ENCODE data around the gene IL13RA1.
"Not testable (repeated sequence)": the region's sequence is repeated elsewhere in the genome, so short reads cannot be mapped to it uniquely, and the experiment has no call there.

Gene IL13RA1

DNA sequence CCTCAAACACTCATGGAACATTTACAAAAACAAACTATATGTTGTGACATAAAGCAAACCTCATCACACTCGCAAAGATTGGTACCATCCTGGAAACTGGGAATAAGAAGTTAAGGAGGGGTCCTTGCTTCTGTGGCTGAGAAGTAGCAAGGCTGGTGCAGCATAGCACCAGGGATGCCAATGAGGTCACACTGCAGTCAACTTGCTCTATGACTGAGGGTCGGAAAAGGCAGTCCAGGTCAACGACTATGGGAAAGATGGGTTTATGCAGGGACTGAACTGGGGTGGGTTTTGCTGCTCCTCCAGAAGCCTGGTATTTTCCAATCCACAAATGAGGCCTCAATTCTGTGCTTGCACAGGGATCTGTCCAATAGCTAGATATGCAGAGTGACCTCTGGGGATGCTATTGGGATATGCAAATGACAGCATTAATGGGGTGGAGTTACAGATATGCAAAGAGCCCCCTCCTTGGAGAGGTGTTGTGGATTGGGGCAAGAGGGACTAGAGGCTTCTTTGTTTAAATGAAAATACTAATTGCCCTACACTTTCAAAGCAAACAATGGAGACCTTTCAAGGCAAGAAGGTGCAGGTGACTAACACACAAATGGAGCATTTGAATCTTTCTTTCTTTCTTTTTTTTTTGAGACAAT is 7.2 kb upstream of the IL13RA1 start:
- Mint-ChIP-seq H3K27ac (no peak overlapping the region), H3K9me3 (no peaks in the 10 kb centered on the region), H3K36me3 (no peaks in the 10 kb centered on the region), H3K27me3 (no peaks in the 10 kb centered on the region), H3K4me1 (no peaks in the 10 kb centered on the region), H3K4me3 (no peak overlapping the region)

DNA sequence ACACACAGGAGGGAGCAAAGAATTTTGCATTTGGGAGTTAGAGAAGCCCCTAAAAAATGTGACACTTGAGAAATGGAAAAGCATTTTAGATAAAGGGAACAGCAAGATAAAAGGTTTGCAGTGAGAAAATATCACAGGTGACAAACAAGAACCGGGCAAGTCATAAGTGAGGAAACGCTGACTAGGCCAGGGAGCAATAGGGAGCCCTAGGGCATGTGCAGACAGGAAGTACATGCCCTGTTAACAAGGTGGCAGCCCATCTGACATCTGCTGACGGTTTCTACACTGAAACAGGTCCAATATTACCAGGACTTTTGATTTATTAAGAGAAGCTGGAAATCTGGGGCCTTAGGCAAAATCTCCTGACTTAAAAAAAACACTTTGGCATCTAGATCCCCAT is 4.0 kb upstream of the IL13RA1 start:
- no peaks in the 10 kb centered on the region for H3K4me1 Mint-ChIP-seq
- H3K27ac Mint-ChIP-seq = peak overlapping the region; percentile 35
- H3K4me3 Mint-ChIP-seq = no peak overlapping the region
- H3K9me3 Mint-ChIP-seq = no peaks in the 10 kb centered on the region
- no peaks in the 10 kb centered on the region for H3K36me3 Mint-ChIP-seq
- peaks cover 5% of the 10 kb centered on the region for H3K27me3 Mint-ChIP-seq

DNA sequence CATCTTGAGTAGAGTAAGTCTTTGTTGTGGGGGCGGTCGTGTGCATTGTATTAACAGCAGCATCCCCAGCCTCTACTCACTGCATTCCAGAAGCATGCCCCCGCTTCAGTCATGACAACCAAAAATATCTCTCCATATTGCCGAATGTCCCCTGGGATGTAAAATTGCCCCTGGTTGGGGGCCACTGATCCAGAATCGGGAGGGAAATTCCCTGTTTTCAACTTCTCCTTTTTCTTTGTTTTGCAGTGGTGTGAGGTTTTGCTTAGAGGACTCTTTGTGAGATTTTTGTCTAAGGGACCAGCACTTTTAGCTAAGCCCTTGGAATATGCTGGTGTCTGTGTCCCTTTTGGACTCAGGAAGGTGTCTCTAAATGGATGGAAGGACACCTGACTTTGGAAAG is 3.0 kb upstream of the IL13RA1 start:
- Mint-ChIP-seq H3K27ac (no peak overlapping the region), H3K4me1 (no peaks in the 10 kb centered on the region), H3K27me3 (peaks cover 8% of the 10 kb centered on the region), H3K36me3 (no peaks in the 10 kb centered on the region), H3K4me3 (no peak overlapping the region), H3K9me3 (no peaks in the 10 kb centered on the region)

DNA sequence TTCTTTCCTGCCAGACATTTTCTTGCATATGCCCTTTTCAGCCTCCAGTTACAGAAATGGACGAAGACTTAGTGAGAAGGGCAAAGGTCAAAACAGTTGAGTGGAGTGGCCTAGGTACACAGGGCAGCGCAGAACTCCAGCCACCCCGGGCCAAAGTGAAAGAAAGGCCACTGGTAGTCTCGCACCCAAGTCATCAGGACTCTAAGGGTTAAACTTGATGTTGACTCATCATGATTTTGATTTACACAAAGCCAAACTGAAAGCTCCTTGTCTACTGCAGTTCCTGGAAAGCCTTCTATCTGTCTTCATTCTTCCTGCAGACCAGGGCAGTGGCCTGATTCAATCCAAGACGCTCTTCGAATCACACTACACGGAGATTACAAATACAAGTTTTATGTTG is 2.6 kb upstream of the IL13RA1 start:
- Mint-ChIP-seq H3K27me3 (peaks cover 8% of the 10 kb centered on the region), H3K36me3 (no peaks in the 10 kb centered on the region), H3K4me3 (no peak overlapping the region), H3K4me1 (no peaks in the 10 kb centered on the region), H3K9me3 (no peaks in the 10 kb centered on the region), H3K27ac (no peak overlapping the region)

DNA sequence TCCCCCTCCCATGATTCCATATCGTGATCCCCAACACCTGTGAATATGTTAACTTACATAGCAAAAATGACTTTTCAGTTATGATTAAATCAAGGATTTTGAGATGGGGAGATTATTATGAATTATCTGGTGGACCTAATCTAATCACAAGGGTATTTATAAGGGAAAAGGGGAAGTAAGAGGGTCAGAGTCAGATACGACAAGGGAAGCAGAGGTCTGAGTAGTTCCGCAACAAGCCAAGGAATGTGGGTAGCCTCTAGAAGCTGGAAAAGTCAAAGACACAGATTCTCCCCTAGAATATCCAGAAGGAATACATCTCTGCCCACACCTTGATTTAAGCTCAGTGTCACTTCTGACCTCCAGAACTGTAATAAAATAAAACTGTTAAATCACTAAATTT is 1.0 kb upstream of the IL13RA1 start:
- no peaks in the 10 kb centered on the region for H3K4me1 Mint-ChIP-seq
- H3K36me3 Mint-ChIP-seq = no peaks in the 10 kb centered on the region
- peak overlapping the region; percentile 35 for H3K4me3 Mint-ChIP-seq
- peaks cover 10% of the 10 kb centered on the region for H3K27me3 Mint-ChIP-seq
- no peaks in the 10 kb centered on the region for H3K9me3 Mint-ChIP-seq
- no peak overlapping the region for H3K27ac Mint-ChIP-seq

DNA sequence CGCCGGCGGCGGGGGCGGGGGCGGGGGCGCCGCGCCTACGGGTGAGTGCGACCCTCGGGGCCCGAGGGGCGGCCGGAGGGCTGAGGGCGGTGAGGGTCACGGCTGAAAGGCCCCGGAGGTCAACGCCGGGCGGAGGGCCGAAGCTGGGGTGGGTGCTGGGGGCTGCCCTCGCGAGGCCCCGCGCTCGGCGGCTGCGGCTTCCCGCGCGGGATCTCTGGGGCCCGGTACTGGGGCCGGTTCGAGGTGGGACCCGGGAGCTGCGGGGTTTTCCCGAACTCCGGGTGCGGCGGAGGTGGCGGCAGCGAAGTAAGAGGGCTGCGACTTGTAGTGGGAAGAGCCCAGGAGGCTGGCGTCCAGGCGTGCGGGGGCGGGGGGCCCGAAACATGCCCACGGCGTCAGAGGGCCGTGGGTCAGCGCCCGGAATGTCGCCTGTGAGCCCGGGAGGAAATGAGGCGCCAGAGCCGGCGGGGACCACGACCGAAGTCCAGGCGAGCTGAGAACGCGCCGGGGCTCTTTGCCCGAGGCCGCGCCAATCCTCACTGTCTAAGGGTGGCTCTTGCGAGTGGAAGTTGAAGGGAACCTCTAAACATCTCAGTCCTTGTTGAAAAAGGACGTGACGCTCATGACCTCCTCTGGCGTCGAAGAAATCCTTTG is 407 bp downstream of the IL13RA1 start:
- Mint-ChIP-seq H3K27me3 (peaks cover 10% of the 10 kb centered on the region), H3K4me1 (no peaks in the 10 kb centered on the region), H3K27ac (no peak overlapping the region), H3K36me3 (no peaks in the 10 kb centered on the region), H3K9me3 (no peaks in the 10 kb centered on the region), H3K4me3 (peak overlapping the region; percentile 71)

DNA sequence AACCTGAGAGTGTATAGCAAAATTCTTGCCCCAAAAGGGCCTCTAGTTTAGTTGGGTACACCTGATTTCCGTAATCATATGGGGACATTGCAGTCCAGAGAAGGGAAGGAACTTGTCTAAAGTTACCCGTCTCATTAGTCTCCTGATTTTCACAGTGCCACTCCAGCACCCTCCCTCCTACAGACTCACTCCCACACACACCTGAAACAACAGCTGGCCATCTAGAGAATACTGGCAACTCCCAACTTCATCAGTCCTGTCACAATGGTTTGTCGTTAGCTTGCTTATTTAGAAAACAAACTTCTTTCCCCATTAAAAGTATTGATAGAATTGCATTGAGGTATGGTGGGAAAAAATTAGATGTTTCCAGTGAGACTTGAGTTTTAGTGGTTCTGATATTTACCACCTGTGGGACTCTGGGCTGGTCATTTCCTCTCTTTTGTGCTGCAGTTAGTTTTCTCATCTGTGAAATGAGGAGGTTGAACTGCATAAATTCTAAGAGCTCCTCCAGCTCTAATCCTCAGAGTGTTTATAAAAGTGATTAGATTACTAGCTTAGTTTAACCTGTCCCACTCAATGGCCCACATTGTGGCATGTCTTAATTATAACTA is 1.7 kb downstream of the IL13RA1 start:
- H3K36me3 Mint-ChIP-seq = no peaks in the 10 kb centered on the region
- H3K9me3 Mint-ChIP-seq = no peaks in the 10 kb centered on the region
- H3K27me3 Mint-ChIP-seq = peaks cover 10% of the 10 kb centered on the region
- no peak overlapping the region for H3K27ac Mint-ChIP-seq
- H3K4me3 Mint-ChIP-seq = no peak overlapping the region
- no peaks in the 10 kb centered on the region for H3K4me1 Mint-ChIP-seq

DNA sequence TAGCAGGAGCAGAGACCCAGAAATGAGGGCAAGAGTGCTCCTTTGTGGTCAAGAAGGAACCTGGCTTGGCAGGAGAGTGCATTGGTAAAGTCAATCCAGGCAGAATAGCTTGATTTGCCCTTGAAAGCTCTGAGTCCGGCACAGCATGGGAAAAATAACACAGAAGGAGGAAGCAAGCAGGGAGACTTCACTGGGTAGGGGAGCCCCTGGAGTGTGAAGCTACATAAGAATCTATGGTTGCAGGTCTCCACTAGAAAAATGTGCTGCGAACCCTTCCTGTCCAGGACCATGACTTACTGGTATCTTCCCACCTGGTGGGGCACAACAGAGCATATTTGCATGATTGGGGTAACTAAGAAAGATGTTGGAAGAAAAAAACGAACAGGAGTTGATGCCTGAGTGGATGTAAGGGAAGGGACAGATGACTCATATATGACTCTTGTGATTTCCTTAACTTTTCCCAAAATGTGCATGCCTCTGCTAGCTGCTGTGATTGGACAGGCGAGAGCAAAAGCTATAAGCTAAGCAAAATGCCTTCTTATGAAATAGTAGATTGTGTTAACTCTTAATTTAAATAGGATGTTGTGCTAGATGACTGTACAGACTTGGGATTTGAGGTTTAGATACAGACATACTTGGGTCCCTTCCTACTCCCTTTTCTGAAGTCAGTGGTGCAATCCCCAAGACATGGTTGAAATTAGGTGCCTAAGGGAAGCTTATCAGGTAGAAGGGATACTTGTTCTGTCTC is 3.3 kb downstream of the IL13RA1 start:
- Mint-ChIP-seq H3K27me3 (peaks cover 10% of the 10 kb centered on the region), H3K36me3 (no peaks in the 10 kb centered on the region), H3K9me3 (no peaks in the 10 kb centered on the region), H3K27ac (no peak overlapping the region), H3K4me1 (no peaks in the 10 kb centered on the region), H3K4me3 (no peak overlapping the region)

DNA sequence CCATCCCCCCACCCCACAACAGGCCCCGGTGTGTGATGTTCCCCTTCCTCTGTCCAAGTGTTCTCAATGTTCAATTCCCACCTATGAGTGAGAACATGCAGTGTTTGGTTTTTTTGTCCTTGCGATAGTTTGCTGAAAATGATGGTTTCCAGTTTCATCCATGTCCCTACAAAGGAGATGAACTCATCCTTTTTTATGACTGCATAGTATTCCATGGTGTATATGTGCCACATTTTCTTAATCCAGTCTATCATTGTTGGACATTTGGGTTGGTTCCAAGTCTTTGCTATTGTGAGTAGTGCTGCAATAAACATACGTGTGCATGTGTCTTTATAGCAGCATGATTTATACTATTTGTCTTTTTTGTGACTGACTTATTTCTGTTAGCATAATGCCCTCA is 5.1 kb downstream of the IL13RA1 start:
- not testable (repeated sequence) for H3K4me1 Mint-ChIP-seq, H3K4me3 Mint-ChIP-seq, H3K9me3 Mint-ChIP-seq, H3K36me3 Mint-ChIP-seq
- Mint-ChIP-seq H3K27ac (peak overlapping the region; percentile 55), H3K27me3 (peaks cover 12% of the 10 kb centered on the region)

DNA sequence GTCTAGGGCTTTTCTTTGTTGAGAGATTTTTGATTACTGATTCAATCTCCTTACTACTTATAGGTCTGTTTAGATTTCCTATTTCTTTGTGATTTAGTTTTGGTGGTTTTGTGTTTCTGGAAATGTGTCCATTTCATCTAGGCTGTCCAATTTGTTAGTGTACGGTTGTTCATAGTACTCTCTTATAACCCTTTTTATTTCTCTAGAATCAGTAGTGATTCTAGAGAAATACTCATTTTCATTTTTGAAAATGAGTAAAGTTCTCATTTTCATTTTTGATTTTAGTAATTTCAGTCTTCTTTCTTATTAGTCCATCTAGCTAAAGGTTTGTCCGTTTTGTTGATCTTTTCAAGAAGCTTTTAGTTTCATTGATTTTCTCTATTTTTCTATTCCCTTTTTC is 7.5 kb downstream of the IL13RA1 start:
- Mint-ChIP-seq H3K4me3 (no peak overlapping the region), H3K36me3 (no peaks in the 10 kb centered on the region), H3K9me3 (peaks cover 6% of the 10 kb centered on the region), H3K27ac (no peak overlapping the region), H3K4me1 (no peaks in the 10 kb centered on the region), H3K27me3 (peaks cover 6% of the 10 kb centered on the region)

DNA sequence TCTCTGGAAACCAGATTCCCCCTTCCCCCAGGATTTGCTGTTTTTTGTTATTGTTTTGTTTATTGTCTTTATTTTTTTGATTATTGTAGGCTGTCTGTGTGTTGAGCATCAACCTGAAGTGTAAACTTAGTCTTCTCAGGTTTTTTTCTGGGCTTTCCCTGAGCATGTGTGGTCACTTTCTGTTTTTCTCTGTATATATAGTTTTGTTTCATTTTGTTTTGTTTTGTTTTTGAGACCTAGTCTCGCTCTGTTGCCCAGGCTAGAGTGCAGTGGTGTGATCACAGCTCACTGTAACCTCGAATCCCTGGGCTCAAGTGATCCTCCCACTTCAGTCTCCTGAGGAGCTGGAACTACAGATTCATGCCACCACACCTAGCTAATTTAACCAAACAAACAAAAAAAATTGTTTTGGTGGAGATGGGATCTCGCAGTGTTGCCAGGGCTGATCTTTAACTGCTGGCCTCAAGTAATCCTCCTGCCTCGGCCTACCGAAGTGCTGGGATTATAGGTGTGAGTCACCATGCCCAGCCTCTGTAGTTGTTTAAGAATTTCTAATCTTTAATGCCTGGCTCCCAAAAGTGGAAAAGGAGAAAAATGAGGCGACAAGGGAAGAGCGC is 9.1 kb downstream of the IL13RA1 start:
- H3K36me3 Mint-ChIP-seq = no peaks in the 10 kb centered on the region
- peaks cover 4% of the 10 kb centered on the region for H3K27me3 Mint-ChIP-seq
- H3K4me3 Mint-ChIP-seq = no peak overlapping the region
- H3K4me1 Mint-ChIP-seq = no peaks in the 10 kb centered on the region
- peaks cover 6% of the 10 kb centered on the region for H3K9me3 Mint-ChIP-seq
- no peak overlapping the region for H3K27ac Mint-ChIP-seq

DNA sequence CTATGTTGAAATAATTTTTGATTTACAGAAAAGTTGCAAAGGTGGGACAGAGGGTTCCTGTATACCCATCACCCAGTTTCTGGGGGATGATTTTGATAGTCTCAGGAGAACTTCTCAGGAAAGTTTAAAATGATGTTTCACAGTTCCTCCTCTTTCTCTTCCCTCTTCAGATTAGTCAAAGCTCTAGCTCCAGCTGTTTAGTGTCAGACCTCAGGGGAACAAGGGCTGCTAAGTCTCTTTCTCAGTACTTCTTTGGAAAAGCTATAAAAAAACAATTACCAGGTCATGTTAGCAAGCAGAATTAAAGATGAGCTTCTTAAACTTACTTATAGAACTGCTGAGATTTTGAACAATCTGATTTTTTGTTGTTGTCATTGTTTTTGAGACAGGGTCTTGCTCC is 12.2 kb downstream of the IL13RA1 start:
- Mint-ChIP-seq H3K9me3 (peaks cover 6% of the 10 kb centered on the region), H3K27ac (no peak overlapping the region), H3K36me3 (no peaks in the 10 kb centered on the region)

DNA sequence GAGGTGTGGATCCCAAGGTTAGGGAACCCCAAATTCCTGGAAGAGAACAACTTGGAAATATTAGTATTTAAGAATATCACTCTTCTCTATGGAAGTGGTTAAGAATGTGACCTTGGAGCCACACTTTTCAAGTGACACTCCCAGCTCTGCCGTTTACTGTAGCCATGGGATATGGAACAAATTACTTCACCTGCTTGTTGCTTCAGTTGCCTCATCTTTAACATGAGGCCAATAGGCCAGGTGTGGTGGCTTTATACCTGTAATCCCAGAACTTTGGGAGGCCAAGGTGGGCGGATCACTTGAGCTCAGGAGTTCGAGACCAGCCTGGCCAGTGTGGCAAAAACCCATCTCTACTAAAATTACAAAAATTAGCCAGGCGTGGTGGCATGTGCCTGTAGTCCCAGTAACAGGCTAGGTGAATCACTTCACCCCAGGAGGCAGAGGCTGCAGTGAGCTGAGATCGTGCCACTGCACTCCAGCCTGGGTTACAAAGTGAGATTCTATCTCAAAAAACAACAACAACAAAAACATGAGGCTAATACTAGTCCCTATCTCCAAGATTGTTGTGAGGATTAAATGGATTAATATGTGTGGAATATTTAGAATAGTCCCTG is 13.0 kb downstream of the IL13RA1 start:
- Mint-ChIP-seq H3K4me3 (no peak overlapping the region), H3K27ac (no peak overlapping the region), H3K4me1 (no peaks in the 10 kb centered on the region), H3K27me3 (peaks cover 4% of the 10 kb centered on the region), H3K36me3 (no peaks in the 10 kb centered on the region), H3K9me3 (peaks cover 6% of the 10 kb centered on the region)

More for the DNA sequence above, 12.2 kb downstream of the IL13RA1 start:
- no peak overlapping the region for H3K4me3 Mint-ChIP-seq
- peaks cover 4% of the 10 kb centered on the region for H3K27me3 Mint-ChIP-seq
- no peaks in the 10 kb centered on the region for H3K4me1 Mint-ChIP-seq

DNA sequence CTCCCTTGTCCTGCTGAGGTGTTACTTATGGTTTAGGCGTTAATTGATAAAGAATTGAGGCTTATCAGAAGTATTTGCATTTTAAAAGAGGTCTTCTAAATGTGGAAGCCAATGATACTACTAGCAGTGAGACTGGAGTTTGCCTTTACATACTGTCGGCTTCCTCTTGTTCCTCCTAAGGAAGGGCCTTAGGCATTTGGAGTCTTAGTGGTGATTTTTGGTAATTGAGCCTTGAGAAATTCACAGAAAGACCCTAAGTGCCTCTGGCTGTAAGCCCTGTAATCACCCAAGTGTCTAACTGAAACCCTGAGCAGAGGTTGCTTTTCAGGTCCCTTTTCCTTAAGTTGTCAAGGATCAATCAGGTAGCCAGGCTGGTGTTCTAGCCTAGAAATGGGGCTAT is 14.8 kb downstream of the IL13RA1 start:
- H3K4me3 Mint-ChIP-seq = no peak overlapping the region
- H3K27me3 Mint-ChIP-seq = peaks cover 2% of the 10 kb centered on the region
- no peaks in the 10 kb centered on the region for H3K9me3 Mint-ChIP-seq
- H3K36me3 Mint-ChIP-seq = no peaks in the 10 kb centered on the region
- no peaks in the 10 kb centered on the region for H3K4me1 Mint-ChIP-seq
- H3K27ac Mint-ChIP-seq = no peak overlapping the region

DNA sequence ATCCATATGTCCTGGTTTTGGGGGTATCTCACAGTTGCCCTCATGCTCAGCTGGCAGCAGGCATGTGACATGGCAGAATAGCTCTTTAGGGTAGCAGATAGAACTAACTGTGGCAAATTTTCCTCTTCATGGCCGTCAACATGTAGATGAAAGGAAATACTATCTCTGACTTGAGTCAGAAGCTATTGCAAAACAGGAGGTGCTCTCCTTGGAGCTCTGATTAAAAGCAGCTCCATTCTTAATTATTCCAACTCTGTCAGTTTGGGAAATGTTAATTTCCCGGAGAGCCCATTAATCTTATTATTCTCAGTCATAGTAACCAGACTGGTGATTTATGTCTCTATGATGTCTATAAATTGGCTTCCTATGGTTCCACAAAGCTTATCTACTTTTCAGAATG is 18.2 kb downstream of the IL13RA1 start:
- Mint-ChIP-seq H3K27ac (no peak overlapping the region), H3K36me3 (no peaks in the 10 kb centered on the region), H3K9me3 (no peaks in the 10 kb centered on the region), H3K4me1 (no peaks in the 10 kb centered on the region), H3K4me3 (no peak overlapping the region), H3K27me3 (no peaks in the 10 kb centered on the region)
